CD14-positive monocyte (primary cell): ENCODE data around the gene TLK2. TPM values are rescaled to one million over a fixed set of nuclear protein-coding genes. Genes with fewer than 3 reads are reported as not detected.

Experiments used
- DNase-seq, 3 donors: peaks; one replicate each; pipeline ENCODE4 v3.0.0-alpha.2; 2011 to 2022
- H2AFZ ChIP-seq: 2 replicates; pipeline ENCODE4 v1.6.0; 2012; ENCODE audit warnings: mild to moderate bottlenecking, low read depth, low read length, inconsistent platforms; ENCODE audit not compliant: insufficient read depth, poor library complexity, severe bottlenecking
- H3K27ac ChIP-seq, 2 donors: 1 replicate in 1 of 2; 2 replicates in 1 of 2; pipeline ENCODE4 v1.5.1; 2012 to 2013; ENCODE audit warnings: low read length in 2 of 2, control low read depth in 1 of 2, inconsistent platforms in 1 of 2, low read depth in 1 of 2, mild to moderate bottlenecking in 1 of 2
- H3K27me3 ChIP-seq, 2 donors: one replicate each; pipeline versions ENCODE4 v1.6.0 to v1.6.1; 2011 to 2013; ENCODE audit warnings: low read length in 2 of 2; ENCODE audit not compliant: control insufficient read depth in 2 of 2, insufficient read depth in 2 of 2
- H3K36me3 ChIP-seq, 2 donors: replicated peaks in 1 of 2; 1 replicate in 1 of 2; 2 replicates in 1 of 2; pipeline versions ENCODE4 v1.5.1 to v1.6.1; 2012 to 2013; ENCODE audit warnings: low read length in 2 of 2, control low read depth in 1 of 2, inconsistent platforms in 1 of 2, mild to moderate bottlenecking in 1 of 2; ENCODE audit not compliant: insufficient read depth in 2 of 2, control insufficient read depth in 1 of 2
- H3K4me1 ChIP-seq, 2 donors: 1 replicate in 1 of 2; 2 replicates in 1 of 2; pipeline versions ENCODE4 v1.5.1 to v1.6.1; 2012 to 2013; ENCODE audit warnings: low read length in 2 of 2, control low read depth in 1 of 2, inconsistent platforms in 1 of 2, mild to moderate bottlenecking in 1 of 2, moderate library complexity in 1 of 2; ENCODE audit not compliant: insufficient read depth in 2 of 2, control insufficient read depth in 1 of 2
- H3K4me2 ChIP-seq: replicated peaks from 2 replicates; pipeline ENCODE3; 2012; ENCODE audit warnings: low read length, moderate library complexity, mild to moderate bottlenecking; ENCODE audit not compliant: poor library complexity, severe bottlenecking; ENCODE audit errors: extremely low read depth
- H3K4me3 ChIP-seq, 3 experiments: fragments of 200-600 bp in 1 of 3; sonication (generic) in 1 of 3; replicated peaks in 1 of 3; 1 replicate in 2 of 3; 2 replicates in 1 of 3; pipeline ENCODE4 v1.5.1; 2011 to 2013; ENCODE audit warnings: low read length in 3 of 3, mild to moderate bottlenecking in 3 of 3, control low read depth in 2 of 3, low read depth in 2 of 3, inconsistent platforms in 1 of 3, moderate library complexity in 1 of 3
- H3K79me2 ChIP-seq: 2 replicates; pipeline ENCODE4 v1.6.0; 2012; ENCODE audit warnings: mild to moderate bottlenecking, control low read depth, inconsistent platforms, low read length, moderate library complexity; ENCODE audit not compliant: insufficient read depth
- H3K9ac ChIP-seq: 2 replicates; pipeline ENCODE4 v1.6.0; 2017; ENCODE audit warnings: low read length, mild to moderate bottlenecking; ENCODE audit not compliant: insufficient read depth, poor library complexity, severe bottlenecking
- H3K9me3 ChIP-seq, 2 donors: replicated peaks in 1 of 2; 1 replicate in 1 of 2; 2 replicates in 1 of 2; pipeline versions ENCODE4 v1.5.1 to v1.6.1; 2012 to 2013; ENCODE audit warnings: low read length in 2 of 2, control low read depth in 1 of 2; ENCODE audit not compliant: control insufficient read depth in 1 of 2, insufficient read depth in 1 of 2
- H4K20me1 ChIP-seq: 2 replicates; pipeline ENCODE4 v1.6.0; 2012; ENCODE audit warnings: mild to moderate bottlenecking, low read length, control low read depth, moderate library complexity; ENCODE audit not compliant: insufficient read depth
- H3K27ac Mint-ChIP-seq, 7 donors: one replicate each; pipeline ENCODE4 v1.8.0; 2020; ENCODE audit warnings: mild to moderate bottlenecking in 7 of 7, mixed read lengths in 7 of 7, moderate library complexity in 6 of 7, inconsistent platforms in 2 of 7
- H3K27me3 Mint-ChIP-seq, 3 donors: one replicate each; pipeline ENCODE4 v1.8.0; 2021 to 2022; ENCODE audit warnings: low read depth in 3 of 3, mild to moderate bottlenecking in 3 of 3, mixed read lengths in 3 of 3, moderate library complexity in 3 of 3, inconsistent platforms in 1 of 3
- H3K36me3 Mint-ChIP-seq, 2 donors: one replicate each; pipeline ENCODE4 v1.8.0; 2020; ENCODE audit warnings: mixed read lengths in 2 of 2, inconsistent platforms in 1 of 2, mild to moderate bottlenecking in 1 of 2
- H3K4me1 Mint-ChIP-seq: one replicate; pipeline ENCODE4 v1.8.0; 2020; ENCODE audit warnings: mild to moderate bottlenecking, mixed read lengths
- H3K4me3 Mint-ChIP-seq, 2 donors: one replicate each; pipeline ENCODE4 v1.8.0; 2020; ENCODE audit warnings: mild to moderate bottlenecking in 2 of 2, mixed read lengths in 2 of 2, moderate library complexity in 1 of 2
- H3K9me3 Mint-ChIP-seq, 7 donors: one replicate each; pipeline ENCODE4 v1.8.0; 2020 to 2022; ENCODE audit warnings: mixed read lengths in 7 of 7, mild to moderate bottlenecking in 6 of 7, moderate library complexity in 6 of 7, inconsistent platforms in 2 of 7
- WGBS: methylation state at CpG from one replicate; pipeline ENCODE4 v1.1.5; 2013; ENCODE audit warnings: missing lambda C conversion rate; ENCODE audit not compliant: insufficient coverage; 5-methylcytosine and 5-hydroxymethylcytosine counted together
- intact Hi-C, 2 donors: fragments of 100-400 bp; cut with micrococcal nuclease; formaldehyde crosslinking; loops; one replicate each; pipeline versions ENCODE4 v1.15.0 to v1.15.1; 2023
- polyA plus RNA-seq, 3 donors: library from polyadenylated mRNA; depleted of rRNA in 1 of 3; unstranded in 2 of 3; stranded (reverse) in 1 of 3; fragments of 300-500 nt in 2 of 3; fragments of >200 nt in 1 of 3; fragmentation: Illumina TruSeq in 2 of 3; gene quantifications; 1 replicate in 2 of 3; 2 replicates in 1 of 3; pipeline ENCODE4 v1.2.3, GENCODE V29; 2012 to 2021
- TF ChIP-seq, protein P1 (sequence below): fragments of 200-600 bp; IDR thresholded peaks from one replicate; pipeline ENCODE4 v1.8.0; 2022; ENCODE audit warnings: antibody characterized with exemption, mild to moderate bottlenecking

The TLK2 gene
- polyA plus RNA-seq, 3 donors = 4.0 to 28.2 (median 4.3) TPM

DNA sequence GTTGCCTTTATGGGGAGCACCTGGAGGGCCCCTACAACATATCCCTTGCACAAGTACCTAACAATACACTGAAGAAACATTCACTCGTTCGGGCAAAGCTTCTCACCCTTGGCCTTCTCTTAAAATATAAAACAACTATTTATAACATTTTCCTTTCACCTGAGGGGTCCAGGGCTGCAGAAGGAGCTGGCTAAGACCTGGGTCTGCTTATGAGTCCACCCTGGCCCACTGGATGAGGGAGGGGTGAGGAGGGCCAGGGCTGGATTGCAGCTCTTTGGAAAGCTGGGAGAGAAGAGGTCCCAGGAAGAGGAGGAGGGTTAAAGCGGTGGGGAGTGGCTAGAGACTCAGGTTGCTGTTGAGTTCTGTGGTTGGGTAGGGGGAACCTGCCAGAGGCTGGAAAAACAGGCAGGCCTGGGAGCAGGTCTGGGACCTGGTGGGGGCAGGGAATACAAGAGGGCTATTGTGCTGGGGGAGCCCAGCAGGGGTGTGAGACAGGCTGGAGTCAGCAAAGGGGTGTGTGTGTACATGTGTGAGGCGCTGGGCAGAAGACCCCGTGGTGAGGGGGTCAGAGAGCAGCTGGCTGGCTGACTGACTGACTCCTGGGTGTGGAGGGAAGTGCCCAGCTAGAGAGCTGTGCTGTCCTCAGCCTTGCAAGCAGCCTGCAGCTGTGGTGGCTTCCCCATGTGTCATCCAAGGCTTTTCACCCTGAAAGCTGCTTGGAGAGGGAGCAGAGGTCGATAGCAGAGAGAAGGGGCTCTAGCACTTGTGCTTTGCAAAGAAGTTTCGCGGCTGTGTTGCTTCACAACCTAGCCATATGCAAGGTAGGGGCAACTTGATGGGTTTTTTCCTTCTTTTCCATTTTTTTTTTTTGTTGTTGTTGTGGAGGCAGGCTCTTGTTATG lies 138.6 kb downstream of the TLK2 start:
- H3K27me3 ChIP-seq = no peaks in the 10 kb centered on the region
- Mint-ChIP-seq H3K36me3 (peaks cover 45 to 61% of the 10 kb centered on the region in 2 donors), H3K4me1 (peaks cover 1% of the 10 kb centered on the region), H3K9me3 (no peaks in the 10 kb centered on the region), H3K27ac (peak overlapping the region in 4 of 7 donors; percentile 9 to 68 (median 47)), H3K27me3 (peaks cover 0 to 2% (median 0%) of the 10 kb centered on the region in 3 donors), H3K4me3 (no peak overlapping the region)
- no peak overlapping the region for H2AFZ ChIP-seq
- TF ChIP-seq, protein P1, sequence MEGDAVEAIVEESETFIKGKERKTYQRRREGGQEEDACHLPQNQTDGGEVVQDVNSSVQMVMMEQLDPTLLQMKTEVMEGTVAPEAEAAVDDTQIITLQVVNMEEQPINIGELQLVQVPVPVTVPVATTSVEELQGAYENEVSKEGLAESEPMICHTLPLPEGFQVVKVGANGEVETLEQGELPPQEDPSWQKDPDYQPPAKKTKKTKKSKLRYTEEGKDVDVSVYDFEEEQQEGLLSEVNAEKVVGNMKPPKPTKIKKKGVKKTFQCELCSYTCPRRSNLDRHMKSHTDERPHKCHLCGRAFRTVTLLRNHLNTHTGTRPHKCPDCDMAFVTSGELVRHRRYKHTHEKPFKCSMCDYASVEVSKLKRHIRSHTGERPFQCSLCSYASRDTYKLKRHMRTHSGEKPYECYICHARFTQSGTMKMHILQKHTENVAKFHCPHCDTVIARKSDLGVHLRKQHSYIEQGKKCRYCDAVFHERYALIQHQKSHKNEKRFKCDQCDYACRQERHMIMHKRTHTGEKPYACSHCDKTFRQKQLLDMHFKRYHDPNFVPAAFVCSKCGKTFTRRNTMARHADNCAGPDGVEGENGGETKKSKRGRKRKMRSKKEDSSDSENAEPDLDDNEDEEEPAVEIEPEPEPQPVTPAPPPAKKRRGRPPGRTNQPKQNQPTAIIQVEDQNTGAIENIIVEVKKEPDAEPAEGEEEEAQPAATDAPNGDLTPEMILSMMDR = no peak
- no peaks in the 10 kb centered on the region for H3K9me3 ChIP-seq
- peaks cover under 1 to 1% of the 10 kb centered on the region in 2 donors for H3K4me1 ChIP-seq
- no peaks in the 10 kb centered on the region for H4K20me1 ChIP-seq
- intact Hi-C loops = no loop called here
- H3K27ac ChIP-seq = no peak overlapping the region
- 98% methylated on average over 3 of the region's 8 CpGs for WGBS
- no peak overlapping the region for H3K4me2 ChIP-seq
- peaks cover 18 to 44% of the 10 kb centered on the region in 2 donors for H3K36me3 ChIP-seq
- no peak for DNase-seq
- H3K9ac ChIP-seq = no peak overlapping the region
- H3K79me2 ChIP-seq = no peaks in the 10 kb centered on the region
- no peak overlapping the region for H3K4me3 ChIP-seq

- intact Hi-C loops = no loop called here
- Mint-ChIP-seq H3K4me3 (no peak overlapping the region), H3K27ac (peak overlapping the region in 1 of 7 donors; percentile 57), H3K36me3 (peaks cover 45 to 57% of the 10 kb centered on the region in 2 donors), H3K27me3 (peaks cover 0 to 4% (median 0%) of the 10 kb centered on the region in 3 donors), H3K9me3 (no peaks in the 10 kb centered on the region), H3K4me1 (no peaks in the 10 kb centered on the region)
- Histone ChIP-seq H2AFZ (no peak overlapping the region), H3K4me1 (no peaks in the 10 kb centered on the region), H3K27me3 (no peaks in the 10 kb centered on the region), H3K79me2 (no peaks in the 10 kb centered on the region), H3K36me3 (peaks cover 18 to 37% of the 10 kb centered on the region in 2 donors), H3K9ac (no peak overlapping the region), H3K27ac (no peak overlapping the region), H3K4me2 (no peak overlapping the region), H4K20me1 (no peaks in the 10 kb centered on the region), H3K4me3 (no peak overlapping the region), H3K9me3 (no peaks in the 10 kb centered on the region)
- TF ChIP-seq, protein P1 = no peak
- WGBS = 67% methylated on average over 3 of the region's 6 CpGs
- DNase-seq = no peak
Observed at GRCh38 chr17:62617894-62618472, 139.4 kb downstream of the TLK2 start.
